ENCODE results near the gene CHRNB2.
A peak's percentile ranks its signal among the peaks of the same experiment; 100 is the strongest.

CHRNB2 gene

DNA sequence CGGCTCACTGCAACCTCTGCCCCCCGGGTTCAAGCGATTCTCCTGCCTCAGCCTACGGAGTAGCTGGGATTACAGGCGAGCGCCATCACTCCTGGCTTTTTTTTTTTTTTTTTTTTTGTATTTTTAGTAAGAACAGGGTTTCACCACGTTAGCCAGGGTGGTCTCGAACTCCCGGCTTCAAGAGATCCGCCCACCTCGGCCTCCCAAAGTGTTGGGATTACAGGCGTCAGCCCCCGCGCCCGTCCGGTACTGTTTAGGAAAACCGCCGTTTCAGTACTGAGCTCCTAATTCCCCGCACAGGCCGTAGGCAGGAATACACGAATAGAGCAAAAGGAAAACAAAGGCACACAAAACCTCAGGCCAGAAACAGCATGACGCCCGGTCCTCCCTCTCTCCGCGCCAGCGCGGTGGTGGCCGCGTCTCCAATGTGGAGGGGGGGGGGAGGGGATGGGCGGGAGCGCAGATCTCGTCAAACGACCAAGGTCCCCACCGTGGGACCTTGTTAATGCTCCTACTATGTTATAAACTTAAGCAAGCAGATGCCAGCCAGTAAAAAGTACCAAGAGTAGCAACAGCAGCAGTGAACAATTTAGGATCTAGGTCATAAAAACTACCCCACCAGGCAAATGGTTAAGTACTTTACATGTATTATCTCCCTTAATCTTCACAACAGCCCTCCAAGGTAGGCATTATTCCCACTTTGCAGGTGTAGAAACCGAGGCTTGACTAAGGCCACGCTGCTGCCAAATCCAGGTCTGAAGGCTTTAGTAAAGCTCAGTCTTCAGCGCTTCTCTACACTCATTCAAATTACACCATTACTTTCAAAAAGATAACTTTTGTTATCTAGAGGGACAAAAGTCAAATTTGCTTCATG, 41.1 kb downstream of the CHRNB2 start:
- peak in 1 of 3 experiments; percentile 18 for DNase-seq (ENCODE audit: low read depth in 2 of 3, low spot score in 2 of 3)

DNA sequence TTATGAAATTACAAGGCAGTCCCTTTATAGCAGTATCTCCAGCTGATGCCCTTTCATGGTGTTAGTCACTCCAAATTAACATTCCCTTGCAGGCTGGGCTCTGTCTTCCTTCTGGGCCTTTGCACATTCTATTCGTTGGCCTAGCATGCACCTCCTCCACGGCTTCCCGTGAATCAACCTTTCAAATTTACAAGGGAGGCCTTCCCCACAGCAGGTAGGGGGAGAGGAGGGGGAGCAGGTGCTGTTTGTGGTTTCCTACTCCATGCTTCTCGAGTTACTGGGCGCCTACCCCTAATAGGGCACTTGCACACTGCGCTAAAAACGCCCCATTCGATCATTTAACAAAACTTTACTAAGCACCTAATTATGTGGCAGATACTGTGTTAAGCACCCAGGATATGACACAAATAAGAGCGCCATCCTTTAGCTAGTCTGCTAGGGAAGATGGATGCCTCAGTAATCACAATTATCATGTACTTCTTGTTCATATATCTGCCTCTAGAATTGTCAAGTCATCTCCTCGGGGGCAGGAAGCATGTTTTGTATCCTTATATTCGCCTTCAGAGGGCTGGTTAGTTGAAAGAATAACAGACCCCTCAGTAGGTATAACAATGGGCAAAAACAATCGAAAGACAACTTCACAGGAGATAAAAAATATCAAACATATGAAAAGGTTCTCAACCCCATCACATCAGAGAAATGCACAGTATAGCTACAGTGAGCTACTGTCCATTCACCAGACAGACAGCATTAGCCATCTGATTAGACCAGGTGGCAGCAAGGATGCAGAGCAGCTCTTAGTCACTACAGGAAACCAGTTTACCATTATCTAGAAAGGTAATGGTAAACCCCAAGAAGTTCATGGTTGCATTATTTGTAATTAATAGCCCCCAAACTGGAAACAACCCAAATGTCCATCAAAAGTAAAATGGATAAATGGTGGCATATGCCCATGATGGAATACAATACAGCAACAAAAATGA, 42.1 kb downstream of the CHRNB2 start:
- peak in 1 of 3 experiments; percentile 15 for DNase-seq (ENCODE audit: low read depth in 2 of 3, low spot score in 2 of 3)

- DNase-seq (ENCODE audit: low read depth in 2 of 3, low spot score in 2 of 3) = no peak
Observed at GRCh38 chr1:154611150-154611862, 43.7 kb downstream of the CHRNB2 start.

GRCh38 chr1:154614247-154614646, 46.7 kb downstream of the CHRNB2 start:
- no peak for DNase-seq (ENCODE audit: low read depth in 2 of 3, low spot score in 2 of 3)

- DNase-seq (ENCODE audit: low read depth in 2 of 3, low spot score in 2 of 3) = no peak
Observed at GRCh38 chr1:154614901-154615300, 47.3 kb downstream of the CHRNB2 start.

DNA sequence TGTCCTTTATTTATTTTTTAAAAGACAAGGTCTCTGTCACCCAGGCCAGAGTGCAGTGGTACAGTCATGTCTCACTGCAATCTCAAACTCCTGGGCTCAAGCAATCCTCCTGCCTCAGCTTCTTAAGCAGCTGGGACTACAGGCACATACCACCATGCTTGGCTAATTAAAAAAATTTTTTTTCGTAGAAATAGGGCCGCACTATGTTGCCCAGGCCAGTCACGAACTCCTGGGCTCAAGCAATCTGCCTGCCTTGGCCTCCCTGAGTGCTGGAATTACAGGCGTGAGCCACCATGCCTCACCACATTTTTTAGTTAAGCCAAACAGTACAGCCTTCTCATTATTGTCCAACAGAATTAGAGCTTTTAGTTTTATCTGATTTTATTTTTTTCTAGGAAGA, 47.8 kb downstream of the CHRNB2 start:
- DNase-seq (ENCODE audit: low read depth in 2 of 3, low spot score in 2 of 3) = no peak

- DNase-seq (ENCODE audit: low read depth in 2 of 3, low spot score in 2 of 3) = no peak
Observed at GRCh38 chr1:154616659-154617345, 49.2 kb downstream of the CHRNB2 start.

DNA sequence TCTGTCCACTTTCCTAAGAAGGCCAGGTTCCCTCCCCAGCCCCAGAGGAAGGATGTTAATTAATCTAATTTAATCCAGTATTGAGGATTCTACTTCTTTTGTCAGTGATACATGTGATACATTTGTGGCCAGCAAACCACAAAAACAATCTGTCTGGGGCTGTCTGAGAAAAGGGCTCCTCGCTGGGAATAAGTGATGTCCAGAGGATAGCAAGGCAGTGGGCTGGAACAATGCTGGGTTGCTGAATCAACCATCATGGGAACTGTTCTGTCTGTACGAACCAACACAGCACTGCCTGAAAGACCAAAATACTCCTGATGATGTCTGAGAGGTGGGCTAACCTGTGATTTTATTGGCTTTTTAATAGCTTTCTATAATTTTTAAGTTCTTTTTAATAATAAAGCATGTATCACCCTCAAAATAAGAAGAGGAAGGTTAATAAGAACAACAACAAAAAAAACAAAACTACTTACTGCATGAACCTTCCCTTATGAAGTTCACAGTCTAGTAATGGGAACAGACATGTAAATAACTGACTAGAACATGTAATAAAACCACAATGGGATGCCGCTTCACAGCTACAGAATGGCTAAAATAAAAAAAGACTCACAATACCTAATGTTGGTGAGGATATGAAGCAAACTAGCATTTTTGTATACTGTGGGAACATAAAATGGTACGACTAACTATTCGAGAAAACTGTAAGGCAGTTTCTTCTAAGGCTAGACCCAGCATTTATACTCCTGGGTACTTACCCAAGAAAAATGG, 51.8 kb downstream of the CHRNB2 start:
- no peak for DNase-seq (ENCODE audit: low read depth in 2 of 3, low spot score in 2 of 3)

GRCh38 chr1:154620751-154621150, 53.2 kb downstream of the CHRNB2 start:
- no peak for DNase-seq (ENCODE audit: low read depth in 2 of 3, low spot score in 2 of 3)

DNA sequence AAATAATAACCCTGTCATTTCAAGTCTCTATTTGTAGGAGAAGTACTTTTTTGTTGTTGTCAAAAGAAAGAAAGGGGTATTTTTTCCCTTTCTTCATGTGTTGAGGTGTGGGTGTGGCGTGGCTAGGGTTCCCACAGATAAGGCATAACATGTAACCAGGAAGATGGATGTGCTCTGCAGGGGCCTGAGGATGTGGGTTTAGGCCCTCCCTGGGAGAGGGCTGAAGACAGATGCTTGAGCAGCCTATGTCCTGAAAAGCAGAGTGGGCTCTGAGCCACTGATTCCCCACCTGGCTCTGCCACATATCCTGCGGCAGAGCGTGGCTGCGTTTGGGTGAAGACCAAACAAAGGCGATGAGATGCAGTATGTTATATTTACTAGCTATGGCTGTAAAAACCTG, 54.3 kb downstream of the CHRNB2 start:
- no peak for DNase-seq (ENCODE audit: low read depth in 2 of 3, low spot score in 2 of 3)

GRCh38 chr1:154622503-154623039, 55.0 kb downstream of the CHRNB2 start:
- DNase-seq (ENCODE audit: low read depth in 2 of 3, low spot score in 2 of 3) = no peak

DNA sequence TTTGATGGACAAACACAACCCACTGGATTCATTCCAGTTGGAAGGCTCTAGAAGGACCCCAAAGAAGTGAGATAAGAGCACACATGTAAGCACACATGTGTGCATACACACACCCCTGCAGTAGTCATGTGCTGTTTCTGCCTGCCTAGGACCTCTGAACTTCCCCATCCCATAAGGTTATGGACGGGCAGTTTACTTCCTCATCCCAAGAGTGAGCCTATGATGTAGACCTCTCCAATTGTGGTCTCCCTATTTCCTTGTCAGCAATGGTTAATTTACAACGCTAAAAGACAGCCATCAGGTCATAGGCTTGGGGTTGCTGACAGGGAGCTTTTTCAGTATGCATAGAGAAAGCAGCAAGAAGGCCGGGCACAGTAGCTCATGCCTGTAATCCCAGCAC, 55.8 kb downstream of the CHRNB2 start:
- no peak for DNase-seq (ENCODE audit: low read depth in 2 of 3, low spot score in 2 of 3)

DNA sequence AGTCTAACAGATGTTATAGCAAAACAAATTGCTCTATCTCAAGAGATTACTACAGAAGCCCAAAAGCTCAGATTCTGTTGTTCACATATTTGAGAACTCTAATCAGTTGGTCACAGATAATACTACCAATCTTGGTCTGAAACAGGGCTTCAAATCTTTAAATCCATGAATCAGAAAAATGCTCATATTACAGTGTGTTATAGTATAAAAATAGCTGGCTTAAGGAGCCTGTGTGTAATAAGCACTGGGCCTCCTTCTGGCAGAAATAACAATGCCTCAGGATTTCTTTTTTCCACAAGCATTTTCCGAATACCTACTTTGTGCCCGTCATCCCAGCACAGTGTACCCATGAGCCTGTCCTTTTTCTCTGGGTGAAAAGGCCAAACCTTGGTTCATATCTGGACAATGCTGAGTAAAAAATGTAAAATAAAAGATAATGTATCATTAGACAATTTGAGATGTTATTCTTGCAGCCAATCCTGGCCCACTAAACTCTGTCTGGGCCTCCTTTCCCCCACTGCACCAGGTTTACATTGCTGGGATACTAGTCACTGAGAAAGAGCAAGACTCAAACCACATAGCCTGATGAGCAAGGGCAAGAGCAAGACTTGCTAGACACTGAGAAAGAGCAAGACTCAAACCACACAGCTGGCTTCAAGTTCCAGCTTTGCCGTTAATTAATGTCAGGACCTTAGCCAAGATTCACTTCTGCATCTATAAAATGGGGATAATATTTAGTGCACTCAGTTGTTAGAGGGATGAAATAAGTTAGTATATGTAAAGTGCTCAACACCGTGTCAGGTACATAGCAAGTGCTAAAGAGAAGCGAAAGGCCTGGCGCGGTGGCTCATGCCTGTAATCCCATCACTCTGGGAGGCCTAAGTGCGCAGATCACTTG, 57.4 kb downstream of the CHRNB2 start:
- DNase-seq (ENCODE audit: low read depth in 2 of 3, low spot score in 2 of 3) = no peak

DNA sequence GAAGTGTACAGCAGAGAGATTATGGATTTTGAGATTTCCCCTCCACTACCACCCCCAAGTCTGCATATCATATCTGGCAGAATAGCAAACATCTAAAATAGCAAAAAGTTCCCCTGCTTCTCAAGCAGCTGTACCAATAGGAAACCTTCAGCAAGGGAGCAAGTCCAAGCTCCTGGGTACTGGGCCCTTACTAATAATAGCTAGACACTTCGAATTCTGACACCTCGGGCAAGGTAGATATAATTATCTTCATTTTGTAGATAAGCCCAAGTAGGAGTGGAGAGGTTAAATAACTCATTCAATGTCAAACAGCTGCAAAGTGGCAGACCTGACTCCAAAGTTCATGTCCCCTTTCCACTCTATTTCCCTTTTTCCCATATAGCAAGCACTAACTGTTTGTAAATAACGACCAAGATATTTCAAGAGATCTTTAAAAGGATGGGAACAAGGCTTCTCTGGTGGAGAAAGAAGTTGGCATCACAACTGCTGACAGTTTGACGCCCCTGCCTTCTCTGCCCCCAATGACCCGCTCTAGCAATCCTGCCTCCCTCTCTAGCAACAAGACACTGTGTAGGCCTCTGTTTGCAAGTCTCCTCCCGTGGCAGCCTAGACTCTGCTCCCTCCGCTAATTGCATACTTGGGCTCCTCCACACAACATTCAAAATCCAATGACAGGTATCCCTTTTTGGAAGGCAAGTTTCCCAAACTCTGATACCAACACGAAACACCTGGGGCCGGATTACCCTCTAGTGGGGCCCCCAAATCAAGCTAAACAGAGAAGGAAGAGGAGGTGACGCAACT, 59.1 kb downstream of the CHRNB2 start:
- no peak for DNase-seq (ENCODE audit: low read depth in 2 of 3, low spot score in 2 of 3)

- peak; percentile 75 to 96 (median 95) for DNase-seq (ENCODE audit: low read depth in 2 of 3, low spot score in 2 of 3)
Observed at GRCh38 chr1:154627257-154628120, 59.9 kb downstream of the CHRNB2 start.

DNA sequence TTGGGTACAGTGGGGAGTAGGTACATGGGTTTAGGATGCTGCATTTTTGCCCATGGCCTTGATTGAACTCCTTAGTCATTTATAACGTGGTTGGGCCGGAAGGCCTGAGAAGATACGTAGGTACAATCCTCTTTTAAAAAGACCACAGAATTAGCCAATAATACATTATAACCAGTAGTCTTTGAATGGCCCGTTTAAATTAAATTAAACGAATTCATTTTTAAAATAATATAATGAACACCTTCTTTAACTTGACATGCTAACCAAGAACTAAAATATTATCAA, 60.5 kb downstream of the CHRNB2 start:
- DNase-seq (ENCODE audit: low read depth in 2 of 3, low spot score in 2 of 3) = no peak

GRCh38 chr1:154629061-154629674, 61.6 kb downstream of the CHRNB2 start:
- DNase-seq (ENCODE audit: low read depth in 2 of 3, low spot score in 2 of 3) = no peak
